SU-DHL-6 (cell line): Measurements from ENCODE around the gene MYRF.

Source experiments
- H2AFZ ChIP-seq: fragments of 200-600 bp; sonication (generic); 2 replicates; pipeline ENCODE4 v1.6.1; 2014; ENCODE audit warnings: low read depth, mild to moderate bottlenecking, moderate library complexity, mixed read lengths, antibody characterized with exemption, low read length; ENCODE audit not compliant: severe bottlenecking
- H3F3A ChIP-seq: fragments of 200-600 bp; shearing (Covaris generic); 2 replicates; pipeline ENCODE4 v1.6.0; 2016; ENCODE audit warnings: antibody characterized with exemption, mild to moderate bottlenecking; ENCODE audit not compliant: insufficient read depth
- H3K27ac ChIP-seq: fragments of 200-600 bp; sonication (generic); 2 replicates; pipeline ENCODE4 v1.5.1; 2016; ENCODE audit warnings: low read depth, mild to moderate bottlenecking, low read length, moderate library complexity, mixed read lengths
- H3K27me3 ChIP-seq: fragments of 200-600 bp; sonication (generic), shearing (Covaris generic); 2 replicates; pipeline ENCODE4 v1.6.0; 2014; ENCODE audit warnings: mild to moderate bottlenecking, low read length
- H3K36me3 ChIP-seq: fragments of 200-600 bp; sonication (generic); 2 replicates; pipeline ENCODE4 v1.6.1; 2014; ENCODE audit warnings: mild to moderate bottlenecking, low read length, mixed read lengths
- H3K4me2 ChIP-seq: fragments of 300-600, 200-600 bp; shearing (Covaris generic), sonication (generic); 2 replicates; pipeline ENCODE4 v1.6.0; 2014; ENCODE audit warnings: low read length, low read depth, mild to moderate bottlenecking; ENCODE audit not compliant: poor library complexity, severe bottlenecking
- H3K4me3 ChIP-seq: fragments of 200-600 bp; sonication (generic); 2 replicates; pipeline ENCODE4 v1.5.1; 2014; ENCODE audit warnings: antibody characterized with exemption, low read length, mild to moderate bottlenecking, mixed read lengths; ENCODE audit not compliant: insufficient read depth, poor library complexity, severe bottlenecking
- H3K79me2 ChIP-seq: fragments of 200-600 bp; sonication (generic); 2 replicates; pipeline ENCODE4 v1.6.1; 2014; ENCODE audit warnings: mild to moderate bottlenecking, low read length, moderate library complexity; ENCODE audit not compliant: insufficient read depth
- H3K9ac ChIP-seq: fragments of 200-600 bp; sonication (generic); 2 replicates; pipeline ENCODE4 v1.7.0; 2014; ENCODE audit warnings: mild to moderate bottlenecking, low read length
- H3K9me2 ChIP-seq: fragments of 200-600 bp; sonication (generic); replicated peaks from 2 replicates; pipeline ENCODE4 v1.6.1; 2014; ENCODE audit warnings: low read length; ENCODE audit not compliant: insufficient read depth
- H3K9me3 ChIP-seq: fragments of 200-600 bp; sonication (generic); 2 replicates; pipeline ENCODE4 v1.6.1; 2014; ENCODE audit warnings: low read length, mixed read lengths; ENCODE audit not compliant: insufficient read depth
- H4K20me1 ChIP-seq: fragments of 200-600 bp; sonication (generic); 2 replicates; pipeline ENCODE4 v1.6.1; 2014; ENCODE audit warnings: low read depth, mild to moderate bottlenecking, antibody characterized with exemption, low read length, moderate library complexity, mixed read lengths
- EZH2phosphoT487 ChIP-seq: fragments of 200-600 bp; sonication (generic), shearing (Covaris generic); conservative IDR thresholded peaks from 2 replicates; pipeline ENCODE4 v1.6.1; 2018; ENCODE audit warnings: mild to moderate bottlenecking, antibody characterized with exemption, low read length, moderate library complexity, mixed read lengths
- TF ChIP-seq, protein P1 (sequence below): fragments of 200-600 bp; sonication (generic); IDR thresholded peaks from one replicate; pipeline ENCODE4 v1.5.1; 2017; ENCODE audit warnings: antibody characterized with exemption, mild to moderate bottlenecking, low read length, moderate library complexity; ENCODE audit not compliant: insufficient read depth, poor library complexity, severe bottlenecking

The MYRF gene

GRCh38 chr11:61742391-61742790, 10.0 kb upstream of the MYRF start:
- no peak overlapping the region for H3K4me2 ChIP-seq
- H3K27me3 ChIP-seq: no peaks in the 10 kb centered on the region
- H3K4me3 ChIP-seq: no peak overlapping the region
- no peak overlapping the region for H3K27ac ChIP-seq
- H3F3A ChIP-seq: no peaks in the 10 kb centered on the region
- no peak overlapping the region for H3K9ac ChIP-seq
- H2AFZ ChIP-seq: no peak overlapping the region
- H3K36me3 ChIP-seq: no peaks in the 10 kb centered on the region
- TF ChIP-seq, protein P1, sequence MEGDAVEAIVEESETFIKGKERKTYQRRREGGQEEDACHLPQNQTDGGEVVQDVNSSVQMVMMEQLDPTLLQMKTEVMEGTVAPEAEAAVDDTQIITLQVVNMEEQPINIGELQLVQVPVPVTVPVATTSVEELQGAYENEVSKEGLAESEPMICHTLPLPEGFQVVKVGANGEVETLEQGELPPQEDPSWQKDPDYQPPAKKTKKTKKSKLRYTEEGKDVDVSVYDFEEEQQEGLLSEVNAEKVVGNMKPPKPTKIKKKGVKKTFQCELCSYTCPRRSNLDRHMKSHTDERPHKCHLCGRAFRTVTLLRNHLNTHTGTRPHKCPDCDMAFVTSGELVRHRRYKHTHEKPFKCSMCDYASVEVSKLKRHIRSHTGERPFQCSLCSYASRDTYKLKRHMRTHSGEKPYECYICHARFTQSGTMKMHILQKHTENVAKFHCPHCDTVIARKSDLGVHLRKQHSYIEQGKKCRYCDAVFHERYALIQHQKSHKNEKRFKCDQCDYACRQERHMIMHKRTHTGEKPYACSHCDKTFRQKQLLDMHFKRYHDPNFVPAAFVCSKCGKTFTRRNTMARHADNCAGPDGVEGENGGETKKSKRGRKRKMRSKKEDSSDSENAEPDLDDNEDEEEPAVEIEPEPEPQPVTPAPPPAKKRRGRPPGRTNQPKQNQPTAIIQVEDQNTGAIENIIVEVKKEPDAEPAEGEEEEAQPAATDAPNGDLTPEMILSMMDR: no peak
- no peak for TF ChIP-seq EZH2phosphoT487
- H3K9me3 ChIP-seq: no peaks in the 10 kb centered on the region
- H4K20me1 ChIP-seq: no peaks in the 10 kb centered on the region
- no peaks in the 10 kb centered on the region for H3K9me2 ChIP-seq
- no peaks in the 10 kb centered on the region for H3K79me2 ChIP-seq

- TF ChIP-seq, protein P1: no peak
- TF ChIP-seq EZH2phosphoT487: no peak
- Histone ChIP-seq H3K4me2 (no peak overlapping the region), H3K36me3 (no peaks in the 10 kb centered on the region), H3K27ac (no peak overlapping the region), H4K20me1 (no peaks in the 10 kb centered on the region), H3F3A (no peaks in the 10 kb centered on the region), H3K79me2 (no peaks in the 10 kb centered on the region), H3K4me3 (no peak overlapping the region), H3K9ac (no peak overlapping the region), H3K27me3 (no peaks in the 10 kb centered on the region), H2AFZ (no peak overlapping the region), H3K9me3 (no peaks in the 10 kb centered on the region), H3K9me2 (no peaks in the 10 kb centered on the region)
Measured at GRCh38 chr11:61743486-61744095, 8.8 kb upstream of the MYRF start.

- Histone ChIP-seq H3K36me3 (no peaks in the 10 kb centered on the region), H3K4me2 (no peak overlapping the region), H3K79me2 (no peaks in the 10 kb centered on the region), H3K9me3 (no peaks in the 10 kb centered on the region), H3K9me2 (no peaks in the 10 kb centered on the region), H3K27me3 (no peaks in the 10 kb centered on the region), H3K4me3 (no peak overlapping the region), H4K20me1 (no peaks in the 10 kb centered on the region), H3K27ac (no peak overlapping the region), H2AFZ (no peak overlapping the region), H3F3A (no peaks in the 10 kb centered on the region), H3K9ac (no peak overlapping the region)
- TF ChIP-seq, protein P1: no peak
Measured at GRCh38 chr11:61744181-61744580, 8.3 kb upstream of the MYRF start.
